ENCODE results near the gene RAB24.

- TF ChIP-seq CTCF (IDR thresholded peaks at IDR 0.05; ENCODE audit: insufficient read depth, low read length, poor library complexity, severe bottlenecking) (no peak), EZH2phosphoT487 (conservative IDR thresholded peaks at IDR 0.05; ENCODE audit: low read length) (no peak)
Observed at GRCh38 chr5:177349362-177349647, 45.8 kb upstream of the RAB24 start.

Measured in SU-DHL-6 (cell line).